Fibroblast of pulmonary artery (primary cell): ENCODE data around the gene SCAMP1.

Experiments
- DNase-seq: peaks from one replicate; pipeline ENCODE4 v3.0.0-alpha.2; 2010; ENCODE audit warnings: low read depth
- H3K4me3 ChIP-seq: replicated peaks from 2 replicates; pipeline ENCODE4 v1.5.1; 2011; ENCODE audit warnings: low read depth, mild to moderate bottlenecking, control low read depth, low read length, moderate library complexity
- CTCF ChIP-seq: IDR thresholded peaks from 2 replicates; pipeline ENCODE4 v1.5.1; 2011; ENCODE audit warnings: mild to moderate bottlenecking, control low read depth, low read length, inconsistent platforms; ENCODE audit errors: missing control alignments

The SCAMP1 gene

GRCh38 chr5:78360674-78360923 is 182 bp downstream of the SCAMP1 start:
- DNase-seq: no peak
- TF ChIP-seq CTCF: no peak
- H3K4me3 ChIP-seq: peak overlapping the region; percentile 95

GRCh38 chr5:78360924-78361630 is 660 bp downstream of the SCAMP1 start:
- peak; percentile 35 for TF ChIP-seq CTCF
- DNase-seq: peak; percentile 79
- peak overlapping the region; percentile 95 for H3K4me3 ChIP-seq

DNA sequence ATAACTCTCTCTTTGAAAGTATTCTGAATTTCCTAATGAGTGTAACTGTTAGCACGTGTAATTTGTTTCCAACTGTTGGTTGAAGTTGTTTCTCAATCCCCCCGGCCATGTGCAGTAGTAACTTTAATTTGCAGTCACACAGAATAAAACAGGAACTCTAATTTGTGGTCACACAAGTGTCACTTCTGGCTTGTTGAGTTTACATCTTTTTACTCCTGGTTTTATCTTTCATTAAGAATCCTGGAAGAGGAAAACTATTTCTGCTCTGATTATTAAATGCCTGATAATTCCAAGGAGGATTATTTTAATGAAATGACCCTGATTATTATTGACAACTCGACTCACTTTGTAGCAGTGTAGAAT is 1.2 kb downstream of the SCAMP1 start:
- no peak for TF ChIP-seq CTCF
- H3K4me3 ChIP-seq: peak overlapping the region; percentile 95
- DNase-seq: no peak

- DNase-seq: no peak
- no peak for TF ChIP-seq CTCF
- no peak overlapping the region for H3K4me3 ChIP-seq
Observed at GRCh38 chr5:78362220-78362619, 1.8 kb downstream of the SCAMP1 start.

DNA sequence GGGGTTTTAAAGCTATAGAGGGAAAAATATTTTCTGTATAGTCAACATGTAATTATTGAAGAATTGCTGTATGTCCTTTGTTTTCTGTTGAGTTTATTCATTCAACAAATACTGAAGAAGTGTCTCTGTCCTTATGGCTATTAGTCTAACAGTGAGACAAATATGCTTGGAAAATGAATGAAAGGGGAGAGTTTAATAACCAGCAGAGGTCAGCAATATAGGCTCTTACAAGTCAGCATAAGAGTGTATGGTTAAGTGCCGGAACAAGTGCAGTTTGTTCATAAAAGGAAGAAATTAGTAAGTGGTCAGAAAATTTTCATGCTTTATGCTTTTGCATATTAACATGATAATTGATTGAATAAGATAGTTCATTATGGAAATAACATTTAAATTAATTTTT is 3.6 kb downstream of the SCAMP1 start:
- DNase-seq: peak; percentile 6

DNA sequence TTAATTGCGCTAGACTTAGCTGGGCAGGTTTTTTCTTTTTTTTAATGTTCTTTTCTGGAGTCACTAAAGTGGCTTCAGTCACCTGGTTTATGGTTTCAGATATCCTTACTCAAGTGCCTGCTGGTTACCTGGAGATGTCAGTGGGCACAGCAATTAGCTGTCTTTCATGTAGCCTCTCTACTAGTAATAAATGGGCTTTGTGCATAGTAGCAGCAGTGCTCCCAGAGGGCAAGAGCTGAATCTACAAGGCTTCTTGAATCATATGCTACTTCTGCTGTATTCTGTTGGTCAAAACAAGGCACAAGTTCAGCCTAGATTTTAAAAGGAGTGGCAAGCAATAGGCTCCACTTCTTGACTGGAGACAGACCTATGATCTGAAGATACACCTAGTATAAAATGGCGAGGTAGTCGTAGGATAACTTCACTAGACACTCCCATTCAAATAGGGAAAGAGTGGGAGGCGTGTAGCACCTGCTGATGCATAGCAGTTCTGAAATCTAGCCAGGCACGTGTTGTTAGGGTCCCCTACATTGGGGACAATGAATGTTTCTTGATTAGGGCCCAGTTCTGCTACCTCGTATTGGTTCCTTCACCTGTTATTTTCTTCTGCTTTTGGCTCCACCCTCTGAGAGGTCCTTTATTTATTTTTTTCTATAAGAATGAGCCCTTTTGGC is 7.0 kb downstream of the SCAMP1 start:
- H3K4me3 ChIP-seq: no peak overlapping the region
- peak; percentile 5 for TF ChIP-seq CTCF
- DNase-seq: no peak

More for the DNA sequence above, 3.6 kb downstream of the SCAMP1 start:
- TF ChIP-seq CTCF: no peak
- H3K4me3 ChIP-seq: no peak overlapping the region

DNA sequence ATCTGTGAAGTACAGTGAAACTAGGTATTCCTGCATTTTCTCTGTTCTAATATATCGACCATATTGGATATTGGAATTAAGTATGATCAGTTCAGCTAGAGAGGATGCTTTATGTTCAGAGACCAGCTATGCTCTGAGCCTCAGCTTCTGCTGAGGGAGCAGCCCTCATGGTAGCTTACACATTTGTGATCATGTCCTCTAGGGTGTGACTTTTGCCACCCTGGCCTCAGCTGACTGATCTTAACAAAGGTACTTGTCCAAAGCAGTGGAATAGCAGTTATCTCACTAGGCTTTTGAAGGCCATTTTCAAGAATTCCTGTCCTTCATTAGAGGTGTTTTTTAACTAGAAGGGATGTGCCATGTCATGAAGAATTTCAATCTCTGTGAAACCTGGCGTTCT is 9.3 kb downstream of the SCAMP1 start:
- TF ChIP-seq CTCF: no peak
- DNase-seq: no peak
- no peak overlapping the region for H3K4me3 ChIP-seq
